Vagina (tissue), 2 donors: ENCODE results near the gene ATP1A3.

Source experiments
- POLR2A ChIP-seq, 2 donors: fragments of 450-650 bp; IDR thresholded peaks; one replicate each; pipeline ENCODE4 v1.6.1; 2017; ENCODE audit warnings: antibody characterized with exemption in 2 of 2, mild to moderate bottlenecking in 2 of 2, moderate library complexity in 2 of 2
- POLR2AphosphoS5 ChIP-seq, 2 donors: sonication (generic); formaldehyde crosslinking; IDR thresholded peaks; one replicate each; pipeline ENCODE4 v1.9.0; 2017; ENCODE audit warnings: antibody characterized with exemption in 2 of 2, mild to moderate bottlenecking in 2 of 2, low read depth in 1 of 2; ENCODE audit not compliant: insufficient read depth in 1 of 2
- TF ChIP-seq, protein P1 (sequence below), 3 experiments: fragments of 450-650 bp in 2 of 3; fragments of 200-600 bp in 1 of 3; sonication (generic) in 1 of 3; IDR thresholded peaks; one replicate each; pipeline ENCODE4 v1.5.1; 2017 to 2019; ENCODE audit warnings: antibody characterized with exemption in 3 of 3, mild to moderate bottlenecking in 2 of 3, moderate library complexity in 2 of 3

DNA sequence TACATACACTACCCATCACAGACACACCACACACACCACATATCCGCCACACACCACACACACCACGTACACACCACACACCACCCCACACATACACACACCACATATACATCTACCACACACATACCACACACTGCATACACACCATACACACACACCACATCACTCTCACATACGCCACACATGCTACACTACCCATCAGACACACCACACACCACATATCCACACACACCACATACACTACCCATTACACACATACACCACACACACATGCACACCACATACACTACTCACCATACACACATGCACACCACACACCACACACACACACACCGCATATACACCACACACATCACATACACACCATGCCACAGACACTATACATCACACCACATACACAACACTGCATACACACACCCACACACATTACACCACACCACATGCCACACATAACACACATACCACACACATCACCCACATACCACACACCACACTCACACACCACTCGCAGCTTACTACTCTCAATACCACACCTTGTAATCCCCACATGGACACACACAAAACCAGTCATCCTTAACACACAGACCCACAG lies 75.3 kb downstream of the ATP1A3 start:
- TF ChIP-seq, protein P1, sequence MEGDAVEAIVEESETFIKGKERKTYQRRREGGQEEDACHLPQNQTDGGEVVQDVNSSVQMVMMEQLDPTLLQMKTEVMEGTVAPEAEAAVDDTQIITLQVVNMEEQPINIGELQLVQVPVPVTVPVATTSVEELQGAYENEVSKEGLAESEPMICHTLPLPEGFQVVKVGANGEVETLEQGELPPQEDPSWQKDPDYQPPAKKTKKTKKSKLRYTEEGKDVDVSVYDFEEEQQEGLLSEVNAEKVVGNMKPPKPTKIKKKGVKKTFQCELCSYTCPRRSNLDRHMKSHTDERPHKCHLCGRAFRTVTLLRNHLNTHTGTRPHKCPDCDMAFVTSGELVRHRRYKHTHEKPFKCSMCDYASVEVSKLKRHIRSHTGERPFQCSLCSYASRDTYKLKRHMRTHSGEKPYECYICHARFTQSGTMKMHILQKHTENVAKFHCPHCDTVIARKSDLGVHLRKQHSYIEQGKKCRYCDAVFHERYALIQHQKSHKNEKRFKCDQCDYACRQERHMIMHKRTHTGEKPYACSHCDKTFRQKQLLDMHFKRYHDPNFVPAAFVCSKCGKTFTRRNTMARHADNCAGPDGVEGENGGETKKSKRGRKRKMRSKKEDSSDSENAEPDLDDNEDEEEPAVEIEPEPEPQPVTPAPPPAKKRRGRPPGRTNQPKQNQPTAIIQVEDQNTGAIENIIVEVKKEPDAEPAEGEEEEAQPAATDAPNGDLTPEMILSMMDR (IDR thresholded peaks at IDR 0.05) = no peak
- TF ChIP-seq POLR2A (IDR thresholded peaks at IDR 0.05) (no peak), POLR2AphosphoS5 (IDR thresholded peaks at IDR 0.05; ENCODE audit: insufficient read depth in 1 of 2, low read depth in 1 of 2) (no peak)
